H1 (cell line): ENCODE data around the gene GIPC2. TPM values are rescaled to one million over a fixed set of nuclear protein-coding genes. Genes with fewer than 3 reads are reported as not detected.

Source experiments
- BACH1 ChIP-seq: IDR thresholded peaks from 2 replicates; pipeline ENCODE4 v1.6.1; 2012; ENCODE audit warnings: low read length, improper control_type of control experiment
- CHD1 ChIP-seq: IDR thresholded peaks from 2 replicates; pipeline ENCODE4 v1.6.1; 2012; ENCODE audit warnings: low read depth, low read length, improper control_type of control experiment
- CHD7 ChIP-seq: fragments of 300-600 bp; sonication (generic); IDR thresholded peaks from 2 replicates; pipeline ENCODE4 v1.7.1; 2012; ENCODE audit warnings: low read length, moderate library complexity, mild to moderate bottlenecking, inconsistent platforms; ENCODE audit not compliant: insufficient replicate concordance
- CREB1 ChIP-seq: IDR thresholded peaks from 2 replicates; pipeline ENCODE4 v1.6.1; 2012; ENCODE audit warnings: inconsistent platforms
- CTBP2 ChIP-seq: IDR thresholded peaks from 2 replicates; pipeline ENCODE4 v1.7.0; 2011; ENCODE audit warnings: borderline replicate concordance, mild to moderate bottlenecking, moderate library complexity, mixed read lengths, low read length; ENCODE audit not compliant: insufficient read depth, insufficient read length
- HDAC6 ChIP-seq: IDR thresholded peaks from one replicate; pipeline ENCODE4 v1.7.1; 2012; ENCODE audit warnings: low read depth, mild to moderate bottlenecking, inconsistent platforms, low read length, moderate library complexity
- MAX ChIP-seq: IDR thresholded peaks from 2 replicates; pipeline ENCODE4 v1.6.1; 2012; ENCODE audit warnings: inconsistent platforms
- NANOG ChIP-seq: IDR thresholded peaks from 2 replicates; pipeline ENCODE4 v1.6.1; 2011; ENCODE audit warnings: low read length, low read depth, mild to moderate bottlenecking, inconsistent platforms; ENCODE audit not compliant: insufficient read depth, poor library complexity, severe bottlenecking
- PHF8 ChIP-seq: fragments of 200-600 bp; sonication (generic); conservative IDR thresholded peaks from 2 replicates; pipeline ENCODE4 v1.7.1; 2012; ENCODE audit warnings: low read depth, mild to moderate bottlenecking, inconsistent platforms, low read length, moderate library complexity
- SUZ12 ChIP-seq: fragments of 200-600 bp; sonication (generic); IDR thresholded peaks from 2 replicates; pipeline ENCODE4 v1.6.1; 2012; ENCODE audit warnings: mild to moderate bottlenecking, inconsistent platforms, low read length, moderate library complexity, mixed read lengths
- TBP ChIP-seq: IDR thresholded peaks from 2 replicates; pipeline ENCODE4 v1.6.1; 2011; ENCODE audit warnings: low read depth, low read length, improper control_type of control experiment
- ZNF274 ChIP-seq: IDR thresholded peaks from 2 replicates; pipeline ENCODE4 v1.7.0; 2012; ENCODE audit warnings: low read length, borderline replicate concordance; ENCODE audit errors: extremely low read depth
- polyA plus RNA-seq, 7 experiments: library from polyadenylated mRNA; depleted of rRNA in 3 of 7; stranded (reverse) in 5 of 7; unstranded in 2 of 7; fragments of >200 nt in 5 of 7; fragments of 200-250 nt in 2 of 7; gene quantifications; 1 replicate in 5 of 7; 2 replicates in 1 of 7; 4 replicates in 1 of 7; pipeline versions ENCODE4 v1.2.1 to v1.2.3, GENCODE V29; 2011 to 2013; ENCODE audit warnings: missing spikeins in 2 of 7, mixed read lengths in 2 of 7
- total RNA-seq: library from RNA; stranded (reverse); fragmentation: NEBNext Ultra II Directional; extraction: Animal tissue kit (Norgen Biotek cat#: 25700); gene quantifications from 2 replicates; pipeline ENCODE4 v1.2.1, GENCODE V29; 2021

GIPC2 gene
- total and polyA plus RNA-seq, 2 of the 8 experiments (the other 6 are each of a cell fraction or from before 2014, with no cell fraction given) = 0.29 to 0.69 TPM

GRCh38 chr1:78005448-78005722 is 40.4 kb upstream of the GIPC2 start (continued):
- TF ChIP-seq CHD7 (no peak), HDAC6 (no peak), SUZ12 (no peak), PHF8 (no peak), BACH1 (no peak), NANOG (no peak), CHD1 (no peak), MAX (no peak), TBP (no peak), ZNF274 (no peak), CREB1 (no peak), CTBP2 (no peak)
- TF ChIP-seq, all 59 proteins: peak for 0
